K562 (cell line): ENCODE measurements around the gene GTPBP2. TPM values are rescaled to one million over a fixed set of nuclear protein-coding genes. Genes with fewer than 3 reads are reported as not detected.

Source experiments
- ARID2 ChIP-seq: fragments of 450-650 bp; IDR thresholded peaks from 2 replicates; pipeline ENCODE4 v1.6.1; 2017; ENCODE audit warnings: antibody characterized with exemption, mild to moderate bottlenecking
- DNMT1 ChIP-seq: fragments of 450-650 bp; IDR thresholded peaks from 2 replicates; pipeline ENCODE4 v1.6.1; 2016; ENCODE audit warnings: antibody characterized with exemption, mild to moderate bottlenecking
- ELF1 ChIP-seq: fragments of 200-800 bp; sonication (Bioruptor generic); IDR thresholded peaks from 2 replicates; pipeline ENCODE4 v1.6.1; 2016; ENCODE audit warnings: missing genetic modification characterization, missing compliant biosample characterization
- NR2C2 ChIP-seq, 2 experiments: fragments of 200-800 bp in 1 of 2; sonication (Bioruptor generic) in 1 of 2; sonication (generic) in 1 of 2; formaldehyde crosslinking in 1 of 2; IDR thresholded peaks; 2 replicates each; pipeline versions ENCODE4 v1.6.1 to v1.8.0; 2016 to 2022; ENCODE audit warnings: mild to moderate bottlenecking in 1 of 2, missing compliant biosample characterization in 1 of 2, missing genetic modification characterization in 1 of 2, missing genetic modification reagents in 1 of 2
- PHF20 ChIP-seq: fragments of 450-650 bp; IDR thresholded peaks from 2 replicates; pipeline ENCODE4 v1.6.1; 2018; ENCODE audit not compliant: partially characterized antibody
- PML ChIP-seq: IDR thresholded peaks from 2 replicates; pipeline ENCODE4 v1.6.1; 2012; ENCODE audit warnings: low read length, inconsistent platforms
- PREB ChIP-seq: sonication (generic); formaldehyde crosslinking; IDR thresholded peaks from 2 replicates; pipeline ENCODE4 v1.8.1; 2023; ENCODE audit warnings: mild to moderate bottlenecking, missing genetic modification reagents
- RBM25 ChIP-seq: fragments of 200-400 bp; formaldehyde crosslinking; IDR thresholded peaks from 2 replicates; pipeline ENCODE4 v1.6.1; 2018; ENCODE audit warnings: low read length, low read depth, moderate library complexity; ENCODE audit not compliant: severe bottlenecking
- SIX5 ChIP-seq, 2 experiments: IDR thresholded peaks; 2 replicates each; pipeline ENCODE4 v1.6.1; 2011; ENCODE audit warnings: low read length in 2 of 2, borderline replicate concordance in 1 of 2, low read depth in 1 of 2, mild to moderate bottlenecking in 1 of 2, moderate library complexity in 1 of 2; ENCODE audit not compliant: insufficient read depth in 1 of 2
- SMARCC2 ChIP-seq: fragments of 450-650 bp; IDR thresholded peaks from 2 replicates; pipeline ENCODE4 v1.6.1; 2017; ENCODE audit warnings: antibody characterized with exemption, moderate library complexity, mild to moderate bottlenecking, low read depth
- ZNF512 ChIP-seq: IDR thresholded peaks from 2 replicates; pipeline ENCODE4 v1.6.1; 2016; ENCODE audit warnings: missing genetic modification characterization, missing compliant biosample characterization
- ZNF766 ChIP-seq: fragments of 200-800 bp; sonication (Bioruptor generic); conservative IDR thresholded peaks from 2 replicates; pipeline ENCODE4 v1.6.1; 2016; ENCODE audit warnings: missing genetic modification characterization, missing compliant biosample characterization
- ZNF830 ChIP-seq: fragments of 250-450 bp; sonication (Bioruptor Pico); IDR thresholded peaks from 2 replicates; pipeline ENCODE4 v1.5.0; 2021; ENCODE audit warnings: mild to moderate bottlenecking
- polyA plus RNA-seq, 8 experiments: library from polyadenylated mRNA; depleted of rRNA in 4 of 8; stranded (reverse) in 5 of 8; unstranded in 3 of 8; fragments of >200 nt; fragmentation: Nextera tagmentation in 2 of 8; fragmentation: Illumina TruSeq in 1 of 8; extraction: Ambion mirVana in 2 of 8; extraction: Trizol in 1 of 8; gene quantifications; 2 replicates each; pipeline versions ENCODE4 v1.2.1 to v1.2.3, GENCODE V29; 2011 to 2014; ENCODE audit warnings: inconsistent platforms in 1 of 8, missing spikeins in 1 of 8
- total RNA-seq, 7 experiments: library from RNA; depleted of rRNA in 6 of 7; stranded (reverse); fragments of >200 nt in 6 of 7; fragmentation: Illumina TruSeq in 2 of 7; extraction: Trizol in 2 of 7; gene quantifications; 2 replicates each; pipeline versions ENCODE4 v1.2.1 to v1.2.3, GENCODE V29; 2011 to 2021; ENCODE audit warnings: low replicate concordance in 1 of 7
- TF ChIP-seq, protein P1 (sequence below): sonication (generic); formaldehyde crosslinking; IDR thresholded peaks from 2 replicates; pipeline ENCODE4 v1.8.1; 2023; ENCODE audit warnings: mild to moderate bottlenecking, missing genetic modification reagents
- TF ChIP-seq, protein P2 (sequence below), 2 experiments: fragments of 250-450 bp in 1 of 2; fragments of 450-650 bp in 1 of 2; sonication (Bioruptor Pico) in 1 of 2; IDR thresholded peaks; 2 replicates each; pipeline versions ENCODE4 v1.6.1 to v1.8.0; 2016 to 2021; ENCODE audit warnings: mild to moderate bottlenecking in 2 of 2, moderate library complexity in 2 of 2, missing compliant biosample characterization in 1 of 2, missing genetic modification characterization in 1 of 2
- TF ChIP-seq, protein P3 (sequence below): fragments of 450-650 bp; IDR thresholded peaks from 2 replicates; pipeline ENCODE4 v1.7.0; 2016; ENCODE audit warnings: borderline replicate concordance

GTPBP2 gene
- total and polyA plus RNA-seq, 9 of the 15 experiments (the other 6 are each of a cell fraction or from before 2014, with no cell fraction given) = 48.4 to 196 (median 111) TPM

DNA sequence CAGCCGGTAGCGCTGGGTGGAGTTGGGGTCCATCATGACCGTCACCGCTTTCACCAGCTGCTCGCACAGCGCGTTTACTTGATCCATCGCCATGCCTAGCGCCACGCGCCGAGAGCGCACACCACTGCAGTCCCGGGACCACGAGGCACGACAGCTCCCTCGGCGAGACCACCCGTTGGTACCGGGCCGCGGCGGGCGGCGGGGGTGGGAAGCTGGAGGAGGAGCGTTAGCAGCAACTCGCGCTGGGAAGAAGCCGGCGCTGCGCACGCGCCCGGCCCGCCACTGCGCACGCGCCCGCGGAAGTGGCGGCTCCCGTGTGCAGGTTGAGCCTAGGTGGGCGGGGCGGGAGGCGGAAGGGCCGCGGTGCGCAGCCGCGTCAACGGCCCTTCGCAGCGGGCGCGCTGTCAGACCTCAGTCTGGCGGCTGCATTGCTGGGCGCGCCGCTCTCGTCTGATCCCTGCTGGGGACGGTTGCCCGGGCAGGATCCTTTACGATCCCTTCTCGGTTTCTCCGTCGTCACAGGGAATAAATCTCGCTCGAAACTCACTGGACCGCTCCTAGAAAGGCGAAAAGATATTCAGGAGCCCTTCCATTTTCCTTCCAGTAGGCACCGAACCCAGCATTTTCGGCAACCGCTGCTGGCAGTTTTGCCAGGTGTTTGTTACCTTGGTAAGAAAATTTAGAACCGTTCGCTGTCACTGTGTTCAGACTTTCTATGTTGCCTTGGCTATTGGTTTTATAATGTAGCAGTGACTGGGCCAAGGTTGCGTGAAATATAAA lies 53.1 kb downstream of the GTPBP2 start, which contains the start of the genes POLH and XPO5 (continued):
- TF ChIP-seq, protein P1, sequence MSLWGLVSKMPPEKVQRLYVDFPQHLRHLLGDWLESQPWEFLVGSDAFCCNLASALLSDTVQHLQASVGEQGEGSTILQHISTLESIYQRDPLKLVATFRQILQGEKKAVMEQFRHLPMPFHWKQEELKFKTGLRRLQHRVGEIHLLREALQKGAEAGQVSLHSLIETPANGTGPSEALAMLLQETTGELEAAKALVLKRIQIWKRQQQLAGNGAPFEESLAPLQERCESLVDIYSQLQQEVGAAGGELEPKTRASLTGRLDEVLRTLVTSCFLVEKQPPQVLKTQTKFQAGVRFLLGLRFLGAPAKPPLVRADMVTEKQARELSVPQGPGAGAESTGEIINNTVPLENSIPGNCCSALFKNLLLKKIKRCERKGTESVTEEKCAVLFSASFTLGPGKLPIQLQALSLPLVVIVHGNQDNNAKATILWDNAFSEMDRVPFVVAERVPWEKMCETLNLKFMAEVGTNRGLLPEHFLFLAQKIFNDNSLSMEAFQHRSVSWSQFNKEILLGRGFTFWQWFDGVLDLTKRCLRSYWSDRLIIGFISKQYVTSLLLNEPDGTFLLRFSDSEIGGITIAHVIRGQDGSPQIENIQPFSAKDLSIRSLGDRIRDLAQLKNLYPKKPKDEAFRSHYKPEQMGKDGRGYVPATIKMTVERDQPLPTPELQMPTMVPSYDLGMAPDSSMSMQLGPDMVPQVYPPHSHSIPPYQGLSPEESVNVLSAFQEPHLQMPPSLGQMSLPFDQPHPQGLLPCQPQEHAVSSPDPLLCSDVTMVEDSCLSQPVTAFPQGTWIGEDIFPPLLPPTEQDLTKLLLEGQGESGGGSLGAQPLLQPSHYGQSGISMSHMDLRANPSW (CRISPR knock-in tag) = peak; percentile 25; the same call in 1 of the 2 replicates
- TF ChIP-seq ZNF766 (CRISPR knock-in tag) (no peak), PHF20 (peak; percentile 22), ARID2 (no peak), ELF1 (tag) (peak; percentile 96), PREB (peak; percentile 19; the same call in 1 of the 2 replicates), SIX5 (IDR thresholded peaks at IDR 0.05; ENCODE audit: borderline replicate concordance in 1 of 2, insufficient read depth in 1 of 2, low read depth in 1 of 2, low read length in 2 of 2) (0 out of 4 replicates have a peak, but pooled peaks of 1 of the 2 experiments have one; percentile 12), SMARCC2 (0 out of 2 replicates have a peak, but pooled peaks have one; percentile 24), PML (peak; percentile 84), ZNF830 (CRISPR knock-in tag) (no peak; the same call in 1 of the 2 replicates), RBM25 (no peak), DNMT1 (no peak), NR2C2 (CRISPR knock-in tag; IDR thresholded peaks at IDR 0.05) (peak; percentile 81; the same call in 1 of the 2 replicates), NR2C2 (tag; IDR thresholded peaks at IDR 0.05) (no peak), ZNF512 (tag) (no peak)
- TF ChIP-seq, protein P2, sequence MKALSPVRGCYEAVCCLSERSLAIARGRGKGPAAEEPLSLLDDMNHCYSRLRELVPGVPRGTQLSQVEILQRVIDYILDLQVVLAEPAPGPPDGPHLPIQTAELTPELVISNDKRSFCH (CRISPR knock-in tag; IDR thresholded peaks at IDR 0.05) = no peak
- TF ChIP-seq, protein P2 (tag; IDR thresholded peaks at IDR 0.05) = 0 out of 2 replicates have a peak, but pooled peaks have one; percentile 9
- TF ChIP-seq, protein P3, sequence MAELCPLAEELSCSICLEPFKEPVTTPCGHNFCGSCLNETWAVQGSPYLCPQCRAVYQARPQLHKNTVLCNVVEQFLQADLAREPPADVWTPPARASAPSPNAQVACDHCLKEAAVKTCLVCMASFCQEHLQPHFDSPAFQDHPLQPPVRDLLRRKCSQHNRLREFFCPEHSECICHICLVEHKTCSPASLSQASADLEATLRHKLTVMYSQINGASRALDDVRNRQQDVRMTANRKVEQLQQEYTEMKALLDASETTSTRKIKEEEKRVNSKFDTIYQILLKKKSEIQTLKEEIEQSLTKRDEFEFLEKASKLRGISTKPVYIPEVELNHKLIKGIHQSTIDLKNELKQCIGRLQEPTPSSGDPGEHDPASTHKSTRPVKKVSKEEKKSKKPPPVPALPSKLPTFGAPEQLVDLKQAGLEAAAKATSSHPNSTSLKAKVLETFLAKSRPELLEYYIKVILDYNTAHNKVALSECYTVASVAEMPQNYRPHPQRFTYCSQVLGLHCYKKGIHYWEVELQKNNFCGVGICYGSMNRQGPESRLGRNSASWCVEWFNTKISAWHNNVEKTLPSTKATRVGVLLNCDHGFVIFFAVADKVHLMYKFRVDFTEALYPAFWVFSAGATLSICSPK = 0 out of 2 replicates have a peak, but pooled peaks have one; percentile 47
